SK-N-SH (cell line): Measurements from ENCODE around the gene ZNF527. TPM values are rescaled to one million over a fixed set of nuclear protein-coding genes. Genes with fewer than 3 reads are reported as not detected.

Source experiments
- CTCF ChIA-PET: fragments of 300-600, 350-600 bp; formaldehyde crosslinking; extraction: SDS; loops from one replicate; lab custom pipeline; 2021; lab: Yijun Ruan, JAX
- POLR2A ChIA-PET: fragments of 350-600 bp; sonication (Branson Sonifier 250); formaldehyde crosslinking; extraction: SDS; loops from one replicate; lab custom pipeline; 2020; ENCODE audit warnings: antibody characterized with exemption, inconsistent platforms; lab: Yijun Ruan, JAX
- DNase-seq: peaks from one replicate; pipeline ENCODE4 v3.0.0; 2012
- H2AFZ ChIP-seq: fragments of 200-600 bp; sonication (generic); 2 replicates; pipeline ENCODE4 v1.8.1; 2016; ENCODE audit warnings: antibody characterized with exemption, mild to moderate bottlenecking, low read depth
- H3F3A ChIP-seq: fragments of 200-600 bp; sonication (generic); replicated peaks from 2 replicates; pipeline ENCODE3; 2016; ENCODE audit warnings: antibody characterized with exemption, mild to moderate bottlenecking; ENCODE audit not compliant: insufficient read depth
- H3K27ac ChIP-seq, 2 experiments: fragments of 200-500 bp in 1 of 2; fragments of 200-600 bp in 1 of 2; sonication (Bioruptor generic) in 1 of 2; sonication (generic), shearing (Covaris generic) in 1 of 2; 2 replicates each; pipeline versions ENCODE4 v1.5.1 to v1.6.1; 2014 to 2016; ENCODE audit warnings: low read depth in 2 of 2, inconsistent platforms in 1 of 2, low read length in 1 of 2, mild to moderate bottlenecking in 1 of 2, mixed read lengths in 1 of 2
- H3K27me3 ChIP-seq: fragments of 200-600 bp; sonication (generic), shearing (Covaris generic); 2 replicates; pipeline ENCODE4 v1.6.1; 2016; ENCODE audit warnings: mixed run types; ENCODE audit not compliant: insufficient read depth
- H3K36me3 ChIP-seq, 2 experiments: fragments of 200-500 bp in 1 of 2; fragments of 200-600 bp in 1 of 2; sonication (Bioruptor generic) in 1 of 2; sonication (generic) in 1 of 2; replicated peaks in 1 of 2; 2 replicates each; pipeline versions ENCODE3 to v1.5.1; 2014 to 2016; ENCODE audit warnings: low read length in 1 of 2, mild to moderate bottlenecking in 1 of 2; ENCODE audit not compliant: insufficient read depth in 2 of 2, control insufficient read depth in 1 of 2
- H3K4me1 ChIP-seq, 2 experiments: fragments of 200-500 bp in 1 of 2; fragments of 200-600 bp in 1 of 2; sonication (Bioruptor generic) in 1 of 2; sonication (generic), shearing (Covaris generic) in 1 of 2; 2 replicates each; pipeline versions ENCODE4 v1.5.1 to v1.6.1; 2014 to 2016; ENCODE audit warnings: low read depth in 1 of 2, low read length in 1 of 2, mixed run types in 1 of 2; ENCODE audit not compliant: insufficient read depth in 2 of 2, control insufficient read depth in 1 of 2
- H3K4me2 ChIP-seq: fragments of 200-600 bp; sonication (generic), shearing (Covaris generic); 2 replicates; pipeline ENCODE4 v1.6.1; 2017; ENCODE audit warnings: mixed run types
- H3K4me3 ChIP-seq, 2 experiments: fragments of 200-500 bp in 1 of 2; fragments of 200-600 bp in 1 of 2; sonication (Bioruptor generic) in 1 of 2; sonication (generic), shearing (Covaris generic) in 1 of 2; 2 replicates each; pipeline versions ENCODE4 v1.5.1 to v1.8.1; 2014 to 2016; ENCODE audit warnings: low read depth in 2 of 2, inconsistent platforms in 1 of 2, low read length in 1 of 2, mild to moderate bottlenecking in 1 of 2, mixed read lengths in 1 of 2, moderate library complexity in 1 of 2
- H3K79me2 ChIP-seq: fragments of 200-600 bp; sonication (generic); 2 replicates; pipeline ENCODE4 v1.8.1; 2017; ENCODE audit warnings: mild to moderate bottlenecking; ENCODE audit not compliant: insufficient read depth
- H3K9ac ChIP-seq: fragments of 200-600 bp; sonication (generic); 2 replicates; pipeline ENCODE4 v1.6.1; 2017; ENCODE audit warnings: mixed run types
- H3K9me2 ChIP-seq: fragments of 200-600 bp; sonication (generic); 2 replicates; pipeline ENCODE4 v1.6.1; 2017; ENCODE audit warnings: mixed run types
- H3K9me3 ChIP-seq: fragments of 200-600 bp; sonication (generic); 2 replicates; pipeline ENCODE4 v1.6.1; 2017; ENCODE audit warnings: mixed run types, mild to moderate bottlenecking, moderate library complexity
- H4K20me1 ChIP-seq: fragments of 200-600 bp; sonication (generic); 2 replicates; pipeline ENCODE4 v1.6.1; 2017; ENCODE audit warnings: mild to moderate bottlenecking, mixed run types; ENCODE audit not compliant: insufficient read depth
- CHD2 ChIP-seq: fragments of 150-350 bp; IDR thresholded peaks from 2 replicates; pipeline ENCODE4 v1.6.1; 2018; ENCODE audit warnings: low read length; ENCODE audit not compliant: partially characterized antibody
- FOXM1 ChIP-seq: IDR thresholded peaks from 2 replicates; pipeline ENCODE4 v1.4.0; 2012; ENCODE audit warnings: low read depth, mild to moderate bottlenecking
- IRF3 ChIP-seq: fragments of 150-350 bp; IDR thresholded peaks from 2 replicates; pipeline ENCODE4 v1.6.1; 2016; ENCODE audit warnings: mild to moderate bottlenecking, low read depth, low read length
- NRF1 ChIP-seq: IDR thresholded peaks from 2 replicates; pipeline ENCODE4 v1.6.1; 2012; ENCODE audit warnings: low read depth, mild to moderate bottlenecking, low read length
- RCOR1 ChIP-seq: fragments of 150-350 bp; IDR thresholded peaks from 2 replicates; pipeline ENCODE4 v1.6.1; 2017; ENCODE audit warnings: antibody characterized with exemption, low read length
- REST ChIP-seq: IDR thresholded peaks from 2 replicates; pipeline ENCODE4 v1.6.1; 2012; ENCODE audit warnings: mild to moderate bottlenecking, low read depth, low read length, moderate library complexity
- RFX5 ChIP-seq: IDR thresholded peaks from 2 replicates; pipeline ENCODE4 v1.6.1; 2012; ENCODE audit warnings: mild to moderate bottlenecking, improper control_type of control experiment, low read length
- RXRA ChIP-seq: IDR thresholded peaks from 2 replicates; pipeline ENCODE4 v1.4.0; 2012; ENCODE audit warnings: low read depth, mild to moderate bottlenecking, borderline replicate concordance
- SIN3A ChIP-seq: IDR thresholded peaks from 2 replicates; pipeline ENCODE4 v1.6.1; 2012; ENCODE audit warnings: low read depth, mild to moderate bottlenecking, low read length, moderate library complexity, borderline replicate concordance
- WGBS: methylation state at CpG from one replicate; pipeline ENCODE4 v1.1.6; 2017; ENCODE audit warnings: low lambda C conversion rate; 5-methylcytosine and 5-hydroxymethylcytosine counted together
- polyA plus RNA-seq, 3 experiments: library from polyadenylated mRNA; depleted of rRNA; stranded (reverse); fragments of >200 nt; gene quantifications; 2 replicates each; pipeline ENCODE4 v1.2.3, GENCODE V29; 2012
- TF ChIP-seq, protein P1 (sequence below): IDR thresholded peaks from 2 replicates; pipeline ENCODE4; 2012

ZNF527 gene
- polyA plus RNA-seq, 1 of the 3 experiments (the other 2 are of a cell fraction) = 1.9 TPM

DNA sequence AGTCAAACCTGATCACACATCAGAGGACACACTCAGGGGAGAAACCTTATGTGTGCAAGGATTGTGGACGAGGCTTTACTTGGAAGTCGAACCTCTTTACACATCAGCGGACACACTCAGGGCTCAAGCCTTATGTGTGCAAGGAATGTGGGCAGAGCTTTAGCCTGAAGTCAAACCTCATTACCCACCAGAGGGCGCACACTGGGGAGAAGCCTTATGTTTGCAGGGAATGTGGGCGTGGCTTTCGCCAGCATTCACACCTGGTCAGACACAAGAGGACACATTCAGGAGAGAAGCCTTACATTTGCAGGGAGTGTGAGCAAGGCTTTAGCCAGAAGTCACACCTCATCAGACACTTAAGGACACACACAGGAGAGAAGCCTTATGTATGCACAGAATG is 8.2 kb upstream of the ZNF527 start:
- ChIA-PET POLR2A (no interaction called here), CTCF (no interaction called here)
- H4K20me1 ChIP-seq = no peaks in the 10 kb centered on the region

More for the DNA sequence above, 8.2 kb upstream of the ZNF527 start:
- Histone ChIP-seq H3K4me3 (no peak overlapping the region), H3K9me3 (peaks cover 10% of the 10 kb centered on the region; the same call in 1 of the 2 replicates), H3K4me1 (no peaks in the 10 kb centered on the region), H3K4me2 (no peak overlapping the region), H3F3A (no peaks in the 10 kb centered on the region), H3K27ac (no peak overlapping the region), H3K9me2 (no peaks in the 10 kb centered on the region), H3K9ac (no peak overlapping the region), H3K27me3 (no peaks in the 10 kb centered on the region), H3K36me3 (peaks cover 39 to 62% of the 10 kb centered on the region in 2 experiments), H3K79me2 (no peaks in the 10 kb centered on the region), H2AFZ (no peak overlapping the region)
- TF ChIP-seq NRF1 (no peak), SIN3A (no peak), FOXM1 (no peak), CHD2 (no peak), RFX5 (no peak), REST (no peak), RXRA (no peak), IRF3 (no peak), RCOR1 (no peak)
- TF ChIP-seq, protein P1, sequence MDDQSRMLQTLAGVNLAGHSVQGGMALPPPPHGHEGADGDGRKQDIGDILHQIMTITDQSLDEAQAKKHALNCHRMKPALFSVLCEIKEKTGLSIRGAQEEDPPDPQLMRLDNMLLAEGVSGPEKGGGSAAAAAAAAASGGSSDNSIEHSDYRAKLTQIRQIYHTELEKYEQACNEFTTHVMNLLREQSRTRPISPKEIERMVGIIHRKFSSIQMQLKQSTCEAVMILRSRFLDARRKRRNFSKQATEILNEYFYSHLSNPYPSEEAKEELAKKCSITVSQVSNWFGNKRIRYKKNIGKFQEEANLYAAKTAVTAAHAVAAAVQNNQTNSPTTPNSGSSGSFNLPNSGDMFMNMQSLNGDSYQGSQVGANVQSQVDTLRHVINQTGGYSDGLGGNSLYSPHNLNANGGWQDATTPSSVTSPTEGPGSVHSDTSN = no peak
- peak; percentile 14 for DNase-seq
- WGBS = 89% methylated on average over 3 of the region's 6 CpGs
